T-helper 1 cell (primary cell): Measurements from ENCODE around the gene EEA1.

Experiments used
- DNase-seq, 5 donors: peaks; one replicate each; pipeline ENCODE4 v3.0.0-alpha.2; 2012 to 2020

EEA1 gene

GRCh38 chr12:92743026-92743425, 186.1 kb downstream of the EEA1 start:
- no peak for DNase-seq

DNA sequence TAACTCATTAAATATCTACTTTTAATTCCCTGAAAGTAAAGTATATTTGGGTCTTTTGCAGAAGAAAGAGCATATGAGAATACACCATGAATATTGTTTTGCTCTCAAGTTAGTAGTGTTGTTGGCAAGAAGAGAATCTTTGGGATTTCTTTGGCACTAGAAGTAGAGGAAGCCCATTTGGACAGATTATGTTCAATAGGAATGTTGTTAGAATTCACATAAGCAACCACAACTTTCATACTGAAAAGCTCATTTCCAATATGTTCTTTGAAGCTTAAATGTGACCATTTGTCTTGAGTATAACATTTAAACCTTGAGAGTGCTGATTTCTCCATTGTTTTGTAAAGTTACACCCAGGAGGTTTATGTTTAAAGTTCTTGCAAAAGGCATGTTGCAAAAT, 188.7 kb downstream of the EEA1 start:
- DNase-seq, result no peak

DNA sequence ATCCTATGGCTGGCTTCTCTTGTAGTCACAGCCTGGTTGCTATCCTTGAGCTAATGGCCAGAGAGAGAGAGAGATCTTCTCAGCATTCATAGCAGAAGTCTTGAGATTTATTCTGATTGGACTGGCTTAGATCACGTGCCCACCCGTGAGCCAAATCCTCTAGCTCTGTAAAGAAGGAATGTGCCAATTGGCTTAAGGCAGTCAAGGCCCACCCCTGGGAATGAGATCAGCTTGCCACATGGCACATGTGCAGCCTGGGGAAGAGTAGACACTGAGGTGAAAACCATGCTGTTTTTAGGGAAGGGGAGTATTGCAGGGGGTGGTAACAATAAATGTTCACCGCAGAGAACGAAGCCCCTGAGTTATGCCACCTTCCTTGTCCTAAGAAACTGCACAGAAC, 190.0 kb downstream of the EEA1 start:
- DNase-seq, result no peak

- no peak for DNase-seq
Measured at GRCh38 chr12:92737855-92738850, 190.9 kb downstream of the EEA1 start.

- DNase-seq, result no peak
Measured at GRCh38 chr12:92736605-92737004, 192.5 kb downstream of the EEA1 start.

- no peak for DNase-seq
Measured at GRCh38 chr12:92735131-92735721, 193.9 kb downstream of the EEA1 start.

GRCh38 chr12:92733661-92734060, 195.4 kb downstream of the EEA1 start:
- no peak for DNase-seq

- DNase-seq, result no peak
Measured at GRCh38 chr12:92733181-92733580, 195.9 kb downstream of the EEA1 start.

DNA sequence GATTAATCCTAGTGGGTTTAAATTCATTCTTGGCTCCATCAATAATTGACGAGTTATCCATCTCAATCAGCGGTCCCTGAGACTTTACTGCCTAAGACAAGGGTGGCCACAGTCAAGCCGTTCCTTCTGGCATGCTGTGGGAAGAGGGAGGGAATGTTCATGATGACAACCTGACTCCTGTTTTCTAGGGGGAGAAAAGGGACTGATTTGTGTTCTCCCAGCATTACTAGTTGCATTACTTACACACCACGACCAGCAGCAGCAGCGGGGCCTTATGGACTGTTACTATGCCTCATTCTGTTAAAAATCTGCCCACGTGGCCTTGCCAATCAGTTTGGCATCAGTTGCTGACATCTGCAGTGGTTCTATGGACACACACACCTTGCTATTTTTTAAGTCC, 196.4 kb downstream of the EEA1 start:
- no peak for DNase-seq

DNA sequence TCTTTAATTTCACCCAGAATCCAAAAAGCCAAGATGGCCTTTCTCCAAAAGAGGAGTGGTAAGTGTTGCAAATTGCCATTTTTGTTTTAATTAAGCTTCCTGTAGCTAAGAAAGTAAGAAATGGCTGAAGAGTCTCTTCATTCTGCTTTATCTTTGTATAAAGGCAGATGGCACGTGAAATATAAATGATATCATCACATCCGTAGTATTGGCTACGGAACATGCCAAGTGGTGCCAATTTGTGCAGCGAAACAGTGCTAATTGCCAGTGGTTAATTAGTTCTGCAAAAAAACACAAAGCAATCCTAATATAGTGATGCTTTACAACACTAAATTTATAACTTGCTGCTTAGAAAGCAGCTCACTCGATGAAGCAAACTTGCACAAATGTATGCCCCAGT, 196.9 kb downstream of the EEA1 start:
- DNase-seq, result no peak

GRCh38 chr12:92730758-92731157, 198.3 kb downstream of the EEA1 start:
- DNase-seq, result no peak

- DNase-seq, result no peak
Measured at GRCh38 chr12:92729773-92730305, 199.3 kb downstream of the EEA1 start.

DNA sequence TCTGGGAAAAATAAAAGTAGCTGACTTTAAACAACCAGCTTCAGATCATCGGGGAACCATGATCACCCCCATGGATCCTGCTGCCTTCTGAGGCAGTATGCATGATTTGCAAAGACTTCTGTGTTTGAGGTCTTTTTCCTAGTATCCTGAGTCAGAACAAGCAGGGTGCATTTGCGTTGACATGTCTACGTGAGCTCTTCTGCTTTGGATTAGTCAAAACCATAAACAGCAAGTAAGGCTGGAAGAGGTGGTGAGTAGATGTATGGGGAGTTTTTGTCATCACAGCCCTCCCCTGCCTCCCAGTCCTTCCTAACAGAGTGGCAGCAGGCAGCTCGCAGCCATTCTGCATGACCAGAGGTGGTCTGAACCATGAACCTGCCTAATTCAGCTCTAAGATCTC, 202.2 kb downstream of the EEA1 start:
- peak in 1 of 5 donors; percentile 10 for DNase-seq

DNA sequence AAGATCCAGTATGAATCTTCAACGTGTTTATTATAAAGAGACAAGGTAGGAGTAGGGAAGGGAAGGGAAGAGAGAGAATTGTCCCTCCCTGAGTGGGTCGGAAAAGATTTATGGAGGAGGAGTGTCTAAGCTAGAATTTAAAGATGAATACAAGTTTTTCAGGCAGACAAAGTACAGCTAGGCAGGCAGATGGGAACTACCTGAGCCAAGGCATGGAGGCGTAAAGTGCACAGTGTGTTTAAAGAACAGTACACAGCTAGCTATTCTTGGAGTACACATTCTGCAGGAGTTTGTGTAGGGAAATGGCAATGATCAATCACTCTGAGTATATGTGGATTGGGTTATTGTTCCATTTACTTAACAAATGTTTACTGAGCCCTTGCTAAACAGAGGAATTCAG, 206.2 kb downstream of the EEA1 start:
- no peak for DNase-seq

GRCh38 chr12:92721656-92722055, 207.4 kb downstream of the EEA1 start:
- no peak for DNase-seq

GRCh38 chr12:92721130-92721529, 208.0 kb downstream of the EEA1 start:
- DNase-seq, result no peak
